Limb (tissue), 2 donors: ENCODE measurements around the gene ASB13.
A peak's percentile ranks its signal among the peaks of the same experiment; 100 is the strongest.
"Not testable (repeated sequence)": the region's sequence is repeated elsewhere in the genome, so short reads cannot be mapped to it uniquely, and the experiment has no call there.

ENCODE experiments used
- DNase-seq, 2 donors: peaks; one replicate each; pipeline ENCODE4 v3.0.0-alpha.2; 2016; ENCODE audit errors: extremely low spot score in 2 of 2

ASB13 gene

GRCh38 chr10:5625992-5626777 is 40.2 kb downstream of the ASB13 start:
- DNase-seq, result no peak

GRCh38 chr10:5624701-5625100 is 41.7 kb downstream of the ASB13 start:
- no peak for DNase-seq

- DNase-seq, result peak; percentile 75 to 90
Measured at GRCh38 chr10:5623081-5623748, 43.2 kb downstream of the ASB13 start.

- no peak for DNase-seq
Measured at GRCh38 chr10:5622186-5622960, 44.0 kb downstream of the ASB13 start.

GRCh38 chr10:5621371-5621770 is 45.0 kb downstream of the ASB13 start:
- DNase-seq, result not testable (repeated sequence)

GRCh38 chr10:5620966-5621365 is 45.4 kb downstream of the ASB13 start:
- DNase-seq, result no peak

GRCh38 chr10:5620223-5620721 is 46.1 kb downstream of the ASB13 start:
- no peak for DNase-seq

- DNase-seq, result peak; percentile 74 to 81
Measured at GRCh38 chr10:5619362-5620211, 46.8 kb downstream of the ASB13 start.

- DNase-seq, result no peak
Measured at GRCh38 chr10:5618829-5619228, 47.6 kb downstream of the ASB13 start.

- no peak for DNase-seq
Measured at GRCh38 chr10:5618042-5618441, 48.4 kb downstream of the ASB13 start.

GRCh38 chr10:5617521-5617920 is 48.9 kb downstream of the ASB13 start:
- no peak for DNase-seq

- peak; percentile 62 to 84 for DNase-seq
Measured at GRCh38 chr10:5616836-5617235, 49.6 kb downstream of the ASB13 start.

- no peak for DNase-seq
Measured at GRCh38 chr10:5616046-5616445, 50.3 kb downstream of the ASB13 start.

- DNase-seq, result peak in 1 of 2 donors; percentile 65
Measured at GRCh38 chr10:5615316-5615715, 51.1 kb downstream of the ASB13 start.

- no peak for DNase-seq
Measured at GRCh38 chr10:5614155-5614721, 52.2 kb downstream of the ASB13 start.

- DNase-seq, result no peak
Measured at GRCh38 chr10:5613481-5614154, 52.8 kb downstream of the ASB13 start.

GRCh38 chr10:5611899-5612680 is 54.3 kb downstream of the ASB13 start:
- DNase-seq, result no peak

GRCh38 chr10:5609952-5610616 is 56.3 kb downstream of the ASB13 start:
- DNase-seq, result no peak
